ENCODE results near the gene CLDND2. TPM values are rescaled to one million over a fixed set of nuclear protein-coding genes. Genes with fewer than 3 reads are reported as not detected.

CLDND2 gene
- total and polyA plus RNA-seq, 2 donors from 2014 or later: 1.1 to 6.9 TPM

- H3K4me3 ChIP-seq (ENCODE audit: low read length in 3 of 3): peak overlapping the region; percentile 85 to 94 (median 87)
- no peak for TF ChIP-seq CTCF (IDR thresholded peaks at IDR 0.05; ENCODE audit: borderline replicate concordance, extremely low read depth, insufficient read depth)
- H3K9me3 ChIP-seq (ENCODE audit: control insufficient read depth in 2 of 3, insufficient read depth in 1 of 3, low read length in 3 of 3): no peaks in the 10 kb centered on the region
- no peak for FAIRE-seq
- intact Hi-C loops (cut with DNase I): no loop called here
- H3K4me1 ChIP-seq (ENCODE audit: control insufficient read depth in 2 of 3, insufficient read depth in 2 of 3, low read depth in 1 of 3, low read length in 3 of 3): peaks cover 0 to 17% (median 5%) of the 10 kb centered on the region in 3 donors
- no peaks in the 10 kb centered on the region for H3K27me3 ChIP-seq (ENCODE audit: control insufficient read depth, insufficient read depth, low read length)
- peak overlapping the region; percentile 97 for H3K27ac ChIP-seq (ENCODE audit: low read depth in 2 of 2, low read length in 2 of 2)
- H3K36me3 ChIP-seq (ENCODE audit: control insufficient read depth in 2 of 3, insufficient read depth in 3 of 3, low read length in 3 of 3): no peaks in the 10 kb centered on the region
- DNase-seq: peak in 1 of 5 donors; percentile 90
- H3K9ac ChIP-seq (ENCODE audit: low read length in 3 of 3): peak overlapping the region; percentile 54 to 94 (median 83)
Observed at GRCh38 chr19:51367255-51367564, 1.6 kb downstream of the CLDND2 start.

GRCh38 chr19:51366389-51367254, 2.2 kb downstream of the CLDND2 start:
- H3K4me1 ChIP-seq (ENCODE audit: control insufficient read depth in 2 of 3, insufficient read depth in 2 of 3, low read depth in 1 of 3, low read length in 3 of 3): peaks cover 0 to 17% (median 5%) of the 10 kb centered on the region in 3 donors
- no peak for TF ChIP-seq CTCF (IDR thresholded peaks at IDR 0.05; ENCODE audit: borderline replicate concordance, extremely low read depth, insufficient read depth)

GRCh38 chr19:51365965-51366388, 2.8 kb downstream of the CLDND2 start, which contains the start of gene ETFB:
TSS of gene ETFB (minus strand) at chr19:51366388. CDS start at chr19:51366326, 62 bp downstream.
- no peaks in the 10 kb centered on the region for H3K27me3 ChIP-seq (ENCODE audit: control insufficient read depth, insufficient read depth, low read length)
- no peaks in the 10 kb centered on the region for H3K9me3 ChIP-seq (ENCODE audit: control insufficient read depth in 2 of 3, insufficient read depth in 1 of 3, low read length in 3 of 3)
- peak within 1 kb of the TSS; percentile 97 for H3K27ac ChIP-seq (ENCODE audit: low read depth in 2 of 2, low read length in 2 of 2)
- intact Hi-C loops (cut with DNase I): no loop called here
- H3K4me3 ChIP-seq (ENCODE audit: low read length in 3 of 3): peak within 1 kb of the TSS; percentile 87 to 95 (median 94)
- DNase-seq (no peak), FAIRE-seq (no peak)
- H3K9ac ChIP-seq (ENCODE audit: low read length in 3 of 3): peak within 1 kb of the TSS; percentile 83 to 94 (median 90)
- no peaks in the 10 kb centered on the region for H3K36me3 ChIP-seq (ENCODE audit: control insufficient read depth in 2 of 3, insufficient read depth in 3 of 3, low read length in 3 of 3)
- H3K4me1 ChIP-seq (ENCODE audit: control insufficient read depth in 2 of 3, insufficient read depth in 2 of 3, low read depth in 1 of 3, low read length in 3 of 3): peaks cover 0 to 17% (median 5%) of the 10 kb centered on the region in 3 donors
- TF ChIP-seq CTCF (IDR thresholded peaks at IDR 0.05; ENCODE audit: borderline replicate concordance, extremely low read depth, insufficient read depth): no peak

More at GRCh38 chr19:51366389-51367254, 2.2 kb downstream of the CLDND2 start:
- FAIRE-seq (peak; percentile 35), DNase-seq (peak; percentile 99)
- Histone ChIP-seq H3K4me3 (ENCODE audit: low read length in 3 of 3) (peak overlapping the region; percentile 85 to 94 (median 87)), H3K36me3 (ENCODE audit: control insufficient read depth in 2 of 3, insufficient read depth in 3 of 3, low read length in 3 of 3) (no peaks in the 10 kb centered on the region), H3K27me3 (ENCODE audit: control insufficient read depth, insufficient read depth, low read length) (no peaks in the 10 kb centered on the region), H3K9me3 (ENCODE audit: control insufficient read depth in 2 of 3, insufficient read depth in 1 of 3, low read length in 3 of 3) (no peaks in the 10 kb centered on the region), H3K27ac (ENCODE audit: low read depth in 2 of 2, low read length in 2 of 2) (peak overlapping the region; percentile 97), H3K9ac (ENCODE audit: low read length in 3 of 3) (peak overlapping the region; percentile 83 to 94 (median 90))
- intact Hi-C loops (cut with DNase I): no loop called here

Measured in kidney (tissue), 14 donors.